ENCODE data around the gene PLA2G2C.
A peak's percentile ranks its signal among the peaks of the same experiment; 100 is the strongest.

Gene PLA2G2C

DNA sequence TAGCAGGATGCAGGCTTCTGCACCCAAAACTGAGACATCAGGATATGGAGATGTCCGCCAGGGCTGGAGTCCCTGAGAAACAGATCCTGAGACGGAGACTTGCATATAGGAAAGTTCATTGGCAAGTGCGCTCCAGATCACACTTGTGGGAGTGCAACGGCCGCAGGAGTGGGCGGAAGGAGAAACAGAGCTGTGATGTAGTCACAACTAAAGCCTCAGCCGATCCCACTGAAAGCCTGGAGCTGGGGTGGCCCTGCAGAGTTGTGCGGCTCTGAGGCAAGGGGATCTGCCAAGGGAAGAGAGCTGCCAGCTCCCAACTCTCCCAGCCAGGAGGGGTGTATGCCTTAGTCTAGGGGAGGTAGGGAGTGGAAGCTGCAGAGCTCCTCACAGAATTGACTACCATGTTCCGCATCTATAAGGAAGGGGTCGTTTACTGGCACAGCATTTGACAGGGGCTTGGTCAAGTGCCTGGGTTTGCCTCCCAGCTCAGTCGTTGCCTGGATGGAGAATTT is 42.1 kb upstream of the PLA2G2C start:
- Mint-ChIP-seq H3K27ac (no peak overlapping the region), H3K36me3 (ENCODE audit: low read depth) (no peaks in the 10 kb centered on the region), H3K4me3 (no peak overlapping the region), H3K27me3 (ENCODE audit: low read depth) (peaks cover 41% of the 10 kb centered on the region), H3K9me3 (no peaks in the 10 kb centered on the region), H3K4me1 (peaks cover 14% of the 10 kb centered on the region)
- TF ChIP-seq, protein P1, sequence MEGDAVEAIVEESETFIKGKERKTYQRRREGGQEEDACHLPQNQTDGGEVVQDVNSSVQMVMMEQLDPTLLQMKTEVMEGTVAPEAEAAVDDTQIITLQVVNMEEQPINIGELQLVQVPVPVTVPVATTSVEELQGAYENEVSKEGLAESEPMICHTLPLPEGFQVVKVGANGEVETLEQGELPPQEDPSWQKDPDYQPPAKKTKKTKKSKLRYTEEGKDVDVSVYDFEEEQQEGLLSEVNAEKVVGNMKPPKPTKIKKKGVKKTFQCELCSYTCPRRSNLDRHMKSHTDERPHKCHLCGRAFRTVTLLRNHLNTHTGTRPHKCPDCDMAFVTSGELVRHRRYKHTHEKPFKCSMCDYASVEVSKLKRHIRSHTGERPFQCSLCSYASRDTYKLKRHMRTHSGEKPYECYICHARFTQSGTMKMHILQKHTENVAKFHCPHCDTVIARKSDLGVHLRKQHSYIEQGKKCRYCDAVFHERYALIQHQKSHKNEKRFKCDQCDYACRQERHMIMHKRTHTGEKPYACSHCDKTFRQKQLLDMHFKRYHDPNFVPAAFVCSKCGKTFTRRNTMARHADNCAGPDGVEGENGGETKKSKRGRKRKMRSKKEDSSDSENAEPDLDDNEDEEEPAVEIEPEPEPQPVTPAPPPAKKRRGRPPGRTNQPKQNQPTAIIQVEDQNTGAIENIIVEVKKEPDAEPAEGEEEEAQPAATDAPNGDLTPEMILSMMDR (IDR thresholded peaks at IDR 0.05; ENCODE audit: unreplicated experiment in 3 of 3): no peak

DNA sequence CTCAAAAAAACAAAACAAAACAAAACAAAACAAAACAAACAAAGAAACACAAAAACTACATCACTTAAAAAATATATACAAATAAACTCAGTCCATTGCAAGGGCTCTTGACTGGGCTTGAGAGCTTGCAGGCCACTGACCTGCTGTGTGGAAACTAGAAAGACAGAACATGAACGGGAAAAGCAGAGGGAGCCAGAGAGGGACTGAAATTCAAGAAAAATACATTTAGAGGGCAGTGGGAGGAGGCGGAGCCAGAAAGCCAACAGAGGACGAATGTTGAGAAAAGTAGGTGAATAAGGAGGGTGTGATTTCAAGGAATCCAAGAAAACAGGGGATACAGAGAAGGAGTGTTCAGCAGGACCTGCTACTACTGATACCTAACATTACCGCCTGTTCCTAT is 41.4 kb upstream of the PLA2G2C start:
- peaks cover 39% of the 10 kb centered on the region for H3K27me3 Mint-ChIP-seq (ENCODE audit: low read depth)
- no peaks in the 10 kb centered on the region for H3K36me3 Mint-ChIP-seq (ENCODE audit: low read depth)
- H3K27ac Mint-ChIP-seq: no peak overlapping the region
- peaks cover 16% of the 10 kb centered on the region for H3K4me1 Mint-ChIP-seq
- no peaks in the 10 kb centered on the region for H3K9me3 Mint-ChIP-seq
- TF ChIP-seq, protein P1 (IDR thresholded peaks at IDR 0.05; ENCODE audit: unreplicated experiment in 3 of 3): no peak
- no peak overlapping the region for H3K4me3 Mint-ChIP-seq

DNA sequence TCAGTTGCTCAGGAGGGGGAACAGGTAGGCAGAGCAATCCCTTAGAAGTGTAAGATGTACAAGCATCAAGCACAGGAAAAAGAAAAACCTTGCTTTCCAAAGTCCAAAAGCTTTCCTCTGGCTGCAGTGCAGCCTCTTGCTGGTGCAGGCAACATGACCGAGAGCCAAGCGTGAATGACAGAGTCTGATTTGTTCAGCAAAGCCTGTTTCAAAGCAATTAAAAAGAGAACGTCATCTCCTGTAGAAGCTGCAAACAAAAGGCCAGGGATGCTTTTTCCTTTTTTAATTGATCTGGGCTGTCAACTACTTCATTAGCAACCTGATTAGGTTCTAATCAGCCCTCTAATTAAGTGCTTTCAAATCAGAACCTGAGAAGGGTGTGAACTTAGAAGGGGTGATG is 38.2 kb upstream of the PLA2G2C start:
- H3K27ac Mint-ChIP-seq: peak overlapping the region in 1 of 3 experiments; percentile 25
- H3K27me3 Mint-ChIP-seq (ENCODE audit: low read depth): peaks cover 34% of the 10 kb centered on the region
- H3K4me1 Mint-ChIP-seq: peaks cover 16% of the 10 kb centered on the region
- TF ChIP-seq, protein P1 (IDR thresholded peaks at IDR 0.05; ENCODE audit: unreplicated experiment in 3 of 3): no peak
- no peak overlapping the region for H3K4me3 Mint-ChIP-seq
- no peaks in the 10 kb centered on the region for H3K9me3 Mint-ChIP-seq
- H3K36me3 Mint-ChIP-seq (ENCODE audit: low read depth): no peaks in the 10 kb centered on the region

DNA sequence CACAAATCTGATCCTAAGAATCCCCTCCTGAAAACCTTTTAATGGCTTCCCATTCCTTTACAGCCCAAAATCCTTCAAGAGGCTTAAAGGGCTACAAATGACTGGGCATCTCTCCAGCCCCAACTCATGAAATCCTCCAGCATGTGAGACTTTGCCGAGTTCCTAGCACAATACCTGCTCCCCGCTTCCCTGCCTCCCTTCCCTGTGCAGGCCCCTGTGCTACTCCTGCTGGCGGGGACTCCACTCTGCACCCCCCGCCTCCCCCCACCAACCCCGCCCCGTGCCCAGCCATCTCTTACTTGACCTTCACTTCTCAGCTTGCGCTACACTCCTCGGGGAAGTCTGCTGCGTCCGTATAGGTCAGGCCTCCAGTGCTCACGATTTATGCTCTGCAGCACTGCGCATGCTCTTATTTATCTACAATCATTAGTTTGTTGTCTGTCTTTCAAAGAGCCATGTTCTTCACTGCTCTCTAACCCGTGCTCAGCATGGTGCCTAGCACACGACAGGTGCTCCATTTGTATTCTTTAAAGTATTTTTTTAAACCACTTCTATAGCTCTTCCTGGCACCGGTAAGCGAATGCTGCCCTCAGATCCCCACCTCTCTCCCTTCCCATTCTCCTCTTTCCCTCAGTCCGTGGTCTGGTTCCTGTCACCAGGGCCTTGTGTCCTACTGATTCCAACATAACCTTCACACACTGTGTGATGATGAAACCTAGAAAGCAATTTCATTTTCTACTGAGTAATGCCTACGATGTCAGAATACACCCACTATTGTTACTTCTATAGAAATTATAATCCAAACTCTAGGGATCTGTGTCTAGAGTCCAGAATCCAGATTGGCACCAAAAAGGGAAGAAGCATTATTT is 37.5 kb upstream of the PLA2G2C start:
- H3K9me3 Mint-ChIP-seq: no peaks in the 10 kb centered on the region
- peak overlapping the region in 1 of 3 experiments; percentile 40 for H3K27ac Mint-ChIP-seq
- H3K4me1 Mint-ChIP-seq: peaks cover 16% of the 10 kb centered on the region
- TF ChIP-seq, protein P1 (IDR thresholded peaks at IDR 0.05; ENCODE audit: unreplicated experiment in 3 of 3): no peak
- no peak overlapping the region for H3K4me3 Mint-ChIP-seq
- no peaks in the 10 kb centered on the region for H3K36me3 Mint-ChIP-seq (ENCODE audit: low read depth)
- H3K27me3 Mint-ChIP-seq (ENCODE audit: low read depth): peaks cover 31% of the 10 kb centered on the region

DNA sequence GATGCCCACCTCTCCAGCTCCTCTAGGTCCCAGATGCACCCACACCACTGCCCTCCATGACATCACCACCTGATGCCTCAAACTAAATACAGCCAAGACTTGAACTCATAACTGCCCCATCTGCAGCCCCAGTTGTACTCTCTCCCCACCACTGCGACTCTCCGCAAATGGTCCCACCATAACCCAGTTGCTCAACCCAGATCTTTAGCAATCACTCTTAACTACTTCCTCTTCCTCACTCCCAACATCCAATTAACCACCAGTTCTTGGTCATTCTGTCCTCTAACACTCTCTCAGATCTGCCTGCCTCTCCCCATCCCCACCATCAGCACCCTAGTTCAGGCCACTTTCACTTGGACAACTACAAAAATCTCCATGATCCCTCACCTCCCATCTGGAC is 36.8 kb upstream of the PLA2G2C start:
- Mint-ChIP-seq H3K36me3 (ENCODE audit: low read depth) (no peaks in the 10 kb centered on the region), H3K4me3 (no peak overlapping the region), H3K4me1 (peaks cover 14% of the 10 kb centered on the region), H3K9me3 (no peaks in the 10 kb centered on the region), H3K27me3 (ENCODE audit: low read depth) (peaks cover 24% of the 10 kb centered on the region), H3K27ac (no peak overlapping the region)
- TF ChIP-seq, protein P1 (IDR thresholded peaks at IDR 0.05; ENCODE audit: unreplicated experiment in 3 of 3): no peak

Data from nephron (organoid).